GM10248 (cell line): Measurements from ENCODE around the gene ABCC4.

Experiments
- CTCF ChIA-PET: fragments of 300-600 bp; sonication (Branson Sonifier 250); formaldehyde crosslinking; extraction: SDS; loops from one replicate; lab custom pipeline; 2021; ENCODE audit warnings: antibody characterized with exemption; lab: Yijun Ruan, JAX
- POLR2A ChIA-PET: fragments of 350-650 bp; sonication (Branson Sonifier 250); formaldehyde crosslinking; extraction: SDS; loops from one replicate; lab custom pipeline; 2020; ENCODE audit warnings: antibody characterized with exemption; lab: Yijun Ruan, JAX
- DNase-seq: peaks from one replicate; pipeline ENCODE4 v3.0.0; 2012; ENCODE audit errors: extremely low spot score
- CTCF ChIP-seq: IDR thresholded peaks from 2 replicates; pipeline ENCODE4 v1.5.1; 2012; ENCODE audit warnings: mild to moderate bottlenecking, low read depth; ENCODE audit errors: extremely low read depth, missing control alignments, control extremely low read depth

The ABCC4 gene

GRCh38 chr13:95335667-95336066 lies 34.4 kb upstream of the ABCC4 start:
- POLR2A ChIA-PET: no interaction called here
- CTCF ChIA-PET: interaction anchor here (1.0 kb wide), 1 partner anchor 14 kb away, joined by 3 read pairs; no protein-coding TSS in a partner anchor
- no peak for TF ChIP-seq CTCF

DNA sequence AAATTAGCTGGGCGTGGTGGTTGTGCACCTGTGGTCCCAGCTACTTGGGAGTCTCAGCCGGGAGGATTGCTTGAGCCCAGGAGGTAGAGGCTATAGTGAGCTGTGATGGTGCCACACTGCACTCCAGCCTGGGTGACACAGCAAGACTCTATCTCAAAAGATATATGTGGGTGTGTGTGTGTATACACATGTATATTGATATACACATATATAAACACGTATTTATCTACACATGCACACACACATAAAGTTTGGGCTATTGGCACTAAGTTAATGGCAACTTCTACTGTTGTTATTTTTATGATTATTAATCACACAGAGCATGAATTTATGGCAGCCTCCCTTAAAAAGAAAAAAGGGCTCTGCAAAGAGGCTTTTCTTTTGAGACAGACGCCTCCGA lies 27.1 kb upstream of the ABCC4 start:
- no peak for TF ChIP-seq CTCF
- POLR2A ChIA-PET: no interaction called here
- CTCF ChIA-PET: interaction anchor here (1.4 kb wide), 1 partner anchor 53 kb away, joined by 4 read pairs; no protein-coding TSS in a partner anchor
- no peak for DNase-seq

More at GRCh38 chr13:95335667-95336066, 34.4 kb upstream of the ABCC4 start:
- no peak for DNase-seq

DNA sequence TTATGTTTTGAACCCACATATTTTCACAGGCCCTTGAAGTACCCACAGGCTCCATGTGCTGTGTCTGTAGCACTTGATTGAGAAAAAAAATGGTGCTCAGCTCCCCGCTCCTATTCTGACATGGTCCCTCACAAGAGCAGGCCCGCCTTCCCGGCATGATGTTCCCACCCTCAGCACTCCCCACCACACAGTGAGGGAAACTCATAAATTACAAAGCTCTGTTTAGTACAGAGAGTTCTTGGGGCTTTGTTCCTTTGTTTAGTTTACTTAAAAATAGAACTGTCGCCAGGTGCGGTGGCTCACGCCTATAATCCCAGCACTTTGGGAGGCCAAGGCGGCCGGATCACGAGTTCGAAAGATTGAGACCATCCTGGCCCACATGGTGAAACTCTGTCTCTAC lies 25.9 kb upstream of the ABCC4 start:
- POLR2A ChIA-PET: no interaction called here
- CTCF ChIA-PET: interaction anchor here (1.0 kb wide), 1 partner anchor 11 kb away, joined by 3 read pairs; no protein-coding TSS in a partner anchor
- TF ChIP-seq CTCF: no peak

GRCh38 chr13:95326695-95327094 lies 25.4 kb upstream of the ABCC4 start:
- no peak for TF ChIP-seq CTCF
- no peak for DNase-seq
- ChIA-PET CTCF (interaction anchor here (1.0 kb wide), 1 partner anchor 11 kb away, joined by 3 read pairs; no protein-coding TSS in a partner anchor), POLR2A (no interaction called here)

More for the DNA sequence above, 25.9 kb upstream of the ABCC4 start:
- DNase-seq: no peak

DNA sequence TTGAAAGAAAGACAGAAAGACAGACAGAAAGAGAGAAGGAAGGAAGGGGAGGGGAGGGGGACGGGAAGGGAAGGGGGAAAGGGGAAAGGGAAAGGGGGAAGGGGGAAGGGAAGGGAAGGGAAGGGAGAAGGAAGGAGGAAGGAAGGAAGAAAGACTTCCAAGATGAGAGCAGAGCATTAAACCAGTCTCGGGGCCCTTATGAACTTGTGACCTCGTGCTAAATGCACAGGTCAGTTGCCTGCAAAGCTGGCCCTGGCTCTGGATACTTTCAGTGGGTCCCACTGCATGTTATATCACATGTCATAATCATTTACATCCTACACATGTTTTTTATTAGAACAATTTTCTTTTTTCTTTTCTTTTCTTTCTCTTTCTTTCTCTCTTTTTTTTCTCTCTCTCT lies 24.2 kb upstream of the ABCC4 start:
- POLR2A ChIA-PET: interaction anchor here (0.6 kb wide), 1 partner anchor 38 kb away, joined by 11 read pairs; no protein-coding TSS in a partner anchor
- TF ChIP-seq CTCF: no peak
- CTCF ChIA-PET: interaction anchor here (1.3 kb wide), 1 partner anchor 134 kb away, joined by 3 read pairs; no protein-coding TSS in a partner anchor
- DNase-seq: no peak

GRCh38 chr13:95323930-95324662 lies 22.8 kb upstream of the ABCC4 start:
- ChIA-PET POLR2A (no interaction called here), CTCF (interaction anchor here (1.5 kb wide), 1 partner anchor 80 kb away, joined by 3 read pairs; no protein-coding TSS in a partner anchor)
- TF ChIP-seq CTCF: no peak
- no peak for DNase-seq
